AG04449 (cell line): ENCODE data around the gene RNF111.

ENCODE experiments used
- CTCF ChIA-PET: fragments of 350-600 bp; formaldehyde crosslinking; extraction: SDS; loops from one replicate; lab custom pipeline; 2021; ENCODE audit warnings: antibody characterized with exemption; lab: Yijun Ruan, JAX
- POLR2A ChIA-PET: fragments of 400-600, 350-600 bp; formaldehyde crosslinking; extraction: SDS; loops from one replicate; lab custom pipeline; 2020; ENCODE audit warnings: antibody characterized with exemption, inconsistent platforms; lab: Yijun Ruan, JAX
- DNase-seq: peaks from one replicate; pipeline ENCODE4 v3.0.0-alpha.2; 2010; ENCODE audit warnings: low read depth, low spot score
- H3K4me3 ChIP-seq: 2 replicates; pipeline ENCODE4 v1.5.1; 2011; ENCODE audit warnings: low read depth, mild to moderate bottlenecking, control low read depth, low read length
- CTCF ChIP-seq: IDR thresholded peaks from one replicate; pipeline ENCODE4 v1.5.1; 2011; ENCODE audit warnings: mild to moderate bottlenecking, moderate library complexity, low read length, control low read depth, inconsistent platforms; ENCODE audit not compliant: insufficient read depth; ENCODE audit errors: missing control alignments

Gene RNF111

GRCh38 chr15:59052915-59053407 lies 65.5 kb downstream of the RNF111 start:
- H3K4me3 ChIP-seq = no peak overlapping the region
- POLR2A ChIA-PET = no interaction called here
- CTCF ChIA-PET = interaction anchor here (1.4 kb wide), 1 partner anchor 12 kb away, joined by 3 read pairs; no protein-coding TSS in a partner anchor
- no peak for TF ChIP-seq CTCF
- no peak for DNase-seq

- no peak overlapping the region for H3K4me3 ChIP-seq
- no peak for TF ChIP-seq CTCF
- DNase-seq = no peak
- POLR2A ChIA-PET = no interaction called here
- CTCF ChIA-PET = interaction anchor here (0.8 to 1.4 kb wide), 2 partner anchors 10 to 12 kb away, joined by 3 read pairs; no protein-coding TSS in a partner anchor
Measured at GRCh38 chr15:59053482-59053881, 66.0 kb downstream of the RNF111 start.

- POLR2A ChIA-PET = no interaction called here
- DNase-seq = no peak
- CTCF ChIA-PET = interaction anchor here (1.9 kb wide), 1 partner anchor 15 kb away, joined by 5 read pairs; no protein-coding TSS in a partner anchor
- H3K4me3 ChIP-seq = no peak overlapping the region
- no peak for TF ChIP-seq CTCF
Measured at GRCh38 chr15:59059076-59059597, 71.7 kb downstream of the RNF111 start.

GRCh38 chr15:59060348-59060747 lies 72.9 kb downstream of the RNF111 start:
- H3K4me3 ChIP-seq = no peak overlapping the region
- POLR2A ChIA-PET = no interaction called here
- CTCF ChIA-PET = interaction anchor here (1.9 kb wide), 1 partner anchor 13 kb away, joined by 5 read pairs; no protein-coding TSS in a partner anchor

GRCh38 chr15:59063042-59063441 lies 75.6 kb downstream of the RNF111 start:
- ChIA-PET POLR2A (no interaction called here), CTCF (no interaction called here)
- DNase-seq = no peak
- no peak overlapping the region for H3K4me3 ChIP-seq
- TF ChIP-seq CTCF = no peak

More at GRCh38 chr15:59060348-59060747, 72.9 kb downstream of the RNF111 start:
- no peak for DNase-seq
- no peak for TF ChIP-seq CTCF

GRCh38 chr15:59069430-59069829 lies 82.0 kb downstream of the RNF111 start:
- CTCF ChIA-PET = interaction anchor here (1.5 kb wide), 1 partner anchor 15 kb away, joined by 4 read pairs; no protein-coding TSS in a partner anchor

More at GRCh38 chr15:59069430-59069829, 82.0 kb downstream of the RNF111 start:
- no peak for TF ChIP-seq CTCF
- DNase-seq = no peak
- POLR2A ChIA-PET = no interaction called here
- H3K4me3 ChIP-seq = no peak overlapping the region
